Ovary (tissue), 9 donors: ENCODE results near the gene NCK1. TPM values are rescaled to one million over a fixed set of nuclear protein-coding genes. Genes with fewer than 3 reads are reported as not detected.

Experiments
- DNase-seq, 5 donors: peaks; one replicate each; pipeline ENCODE4 v3.0.0-alpha.2; 2019 to 2020
- H3K27ac ChIP-seq, 2 donors: fragments of 200-600 bp; one replicate each; pipeline versions ENCODE4 v1.5.1 to v1.8.0; 2019 to 2022
- H3K27me3 ChIP-seq: fragments of 200-600 bp; one replicate; pipeline ENCODE4 v1.8.0; 2022
- H3K36me3 ChIP-seq: fragments of 200-600 bp; sonication (generic); one replicate; pipeline ENCODE4 v1.5.1; 2019
- H3K4me1 ChIP-seq: one replicate; pipeline ENCODE4 v1.8.1; 2013; ENCODE audit warnings: mild to moderate bottlenecking, moderate library complexity; ENCODE audit not compliant: insufficient read depth
- H3K4me3 ChIP-seq: fragments of 200-600 bp; sonication (generic); one replicate; pipeline ENCODE4 v1.5.1; 2017
- H3K9me3 ChIP-seq, 2 donors: fragments of 200-600 bp in 1 of 2; sonication (generic) in 1 of 2; one replicate each; pipeline versions ENCODE4 v1.5.1 to v1.8.1; 2013 to 2019; ENCODE audit warnings: mild to moderate bottlenecking in 1 of 2, moderate library complexity in 1 of 2
- CTCF ChIP-seq, 3 donors: fragments of 450-650 bp in 2 of 3; fragments of 200-600 bp in 1 of 3; IDR thresholded peaks; one replicate each; pipeline versions ENCODE4 v1.5.1 to v1.8.0; 2016 to 2022; ENCODE audit warnings: antibody characterized with exemption in 3 of 3, mild to moderate bottlenecking in 1 of 3
- EP300 ChIP-seq: sonication (generic); formaldehyde crosslinking; IDR thresholded peaks from one replicate; pipeline ENCODE4 v1.6.1; 2017; ENCODE audit warnings: antibody characterized with exemption
- POLR2A ChIP-seq: fragments of 450-650 bp; IDR thresholded peaks from one replicate; pipeline ENCODE4 v1.6.1; 2017; ENCODE audit warnings: antibody characterized with exemption, mild to moderate bottlenecking, moderate library complexity
- WGBS, 3 donors: extraction: QIAGEN DNeasy Blood & Tissue Kit in 1 of 3; methylation state at CpG; one replicate each; pipeline versions ENCODE4 v1.1.5 to v1.1.7; 2013 to 2017; 5-methylcytosine and 5-hydroxymethylcytosine counted together
- intact Hi-C, 4 donors: fragments of 100-400 bp; cut with DNase I; formaldehyde crosslinking; loops; one replicate each; pipeline versions ENCODE4 v1.11.0 to v1.15.1; 2022 to 2023
- polyA plus RNA-seq, 2 donors: library from polyadenylated mRNA; stranded (reverse); fragments of 200-250 nt in 1 of 2; fragments of 350-450 nt in 1 of 2; fragmentation: Illumina TruSeq in 1 of 2; extraction: RNeasy Lipid Tissue Mini Kit (QIAGEN cat#74804) in 1 of 2; gene quantifications; one replicate each; pipeline ENCODE4 v1.2.3, GENCODE V29; 2013 to 2014
- total RNA-seq, 7 donors: library from RNA; depleted of rRNA in 2 of 7; stranded (reverse); fragments of >200 nt in 2 of 7; fragmentation: NEBNext Ultra II Directional in 3 of 7; extraction: Animal tissue kit (Norgen Biotek cat#: 25700) in 3 of 7; gene quantifications; one replicate each; pipeline versions ENCODE4 v1.1.0 to v1.2.4, GENCODE V29; 2016 to 2023
- donor health status: DM: no; HTN: no; CAD: no; lungs with moderate emphysema.
- donor health status: DM: no; HTN: no; CAD: no.
- donor health status: Bipolar disorder and iron deficiency.
- donor health status: DM: yes; HTN: yes; CAD: no.
- donor health status: DM: no; HTN: no; CAD: no.
- donor health status: DM: yes; HTN: yes; CAD: no.

NCK1 gene
- total and polyA plus RNA-seq, 9 donors = 27.6 to 49.4 (median 36.0) TPM

- intact Hi-C loops = no loop called here
- WGBS, 3 donors = 95 to 96% (median 96%) methylated on average over 1 of the region's 1 CpG
- DNase-seq = no peak
Measured at GRCh38 chr3:136905549-136905948, 43.5 kb downstream of the NCK1 start.

GRCh38 chr3:136906725-136907124 lies 44.7 kb downstream of the NCK1 start:
- Histone ChIP-seq H3K9me3 (no peaks in the 10 kb centered on the region), H3K27me3 (no peaks in the 10 kb centered on the region), H3K36me3 (no peaks in the 10 kb centered on the region), H3K4me1 (peaks cover 7% of the 10 kb centered on the region), H3K4me3 (no peak overlapping the region), H3K27ac (no peak overlapping the region)
- 72 to 74% (median 73%) methylated on average over 5 of the region's 5 CpGs for WGBS, 3 donors
- DNase-seq = no peak
- intact Hi-C loops = no loop called here
- no peak for TF ChIP-seq POLR2A
- no peak for TF ChIP-seq CTCF (IDR thresholded peaks at IDR 0.05)
- no peak for TF ChIP-seq EP300

More at GRCh38 chr3:136905549-136905948, 43.5 kb downstream of the NCK1 start:
- Histone ChIP-seq H3K4me1 (peaks cover 7% of the 10 kb centered on the region), H3K36me3 (no peaks in the 10 kb centered on the region), H3K27ac (no peak overlapping the region), H3K4me3 (no peak overlapping the region), H3K9me3 (no peaks in the 10 kb centered on the region), H3K27me3 (no peaks in the 10 kb centered on the region)
- TF ChIP-seq POLR2A (no peak), EP300 (no peak), CTCF (IDR thresholded peaks at IDR 0.05) (no peak)

GRCh38 chr3:136908297-136908696 lies 46.3 kb downstream of the NCK1 start:
- TF ChIP-seq EP300 (no peak), POLR2A (no peak), CTCF (IDR thresholded peaks at IDR 0.05) (no peak)
- Histone ChIP-seq H3K36me3 (no peaks in the 10 kb centered on the region), H3K4me1 (peaks cover 7% of the 10 kb centered on the region), H3K4me3 (no peak overlapping the region), H3K27me3 (no peaks in the 10 kb centered on the region), H3K27ac (no peak overlapping the region), H3K9me3 (no peaks in the 10 kb centered on the region)
- WGBS, 3 donors = 98 to 100% (median 99%) methylated on average over 2 of the region's 2 CpGs
- no peak for DNase-seq
- intact Hi-C loops = no loop called here

- DNase-seq = no peak
- intact Hi-C loops = no loop called here
- no peaks in the 10 kb centered on the region for H3K36me3 ChIP-seq
- H3K4me3 ChIP-seq = no peak overlapping the region
- no peak overlapping the region for H3K27ac ChIP-seq
- 79 to 85% (median 84%) methylated on average over 4 of the region's 4 CpGs for WGBS, 3 donors
- TF ChIP-seq CTCF (IDR thresholded peaks at IDR 0.05) (no peak), POLR2A (no peak), EP300 (no peak)
- H3K4me1 ChIP-seq = peaks cover 7% of the 10 kb centered on the region
- no peaks in the 10 kb centered on the region for H3K27me3 ChIP-seq
- no peaks in the 10 kb centered on the region for H3K9me3 ChIP-seq
Measured at GRCh38 chr3:136909187-136909586, 47.2 kb downstream of the NCK1 start.

GRCh38 chr3:136910697-136911096 lies 48.7 kb downstream of the NCK1 start:
- Histone ChIP-seq H3K4me3 (no peak overlapping the region), H3K27me3 (no peaks in the 10 kb centered on the region), H3K27ac (no peak overlapping the region), H3K36me3 (no peaks in the 10 kb centered on the region), H3K4me1 (peaks cover 7% of the 10 kb centered on the region), H3K9me3 (no peaks in the 10 kb centered on the region)
- no peak for DNase-seq
- no peak for TF ChIP-seq CTCF (IDR thresholded peaks at IDR 0.05)
- TF ChIP-seq EP300 = no peak
- TF ChIP-seq POLR2A = no peak
- intact Hi-C loops = no loop called here
- WGBS, 3 donors = 92 to 94% (median 94%) methylated on average over 2 of the region's 2 CpGs
